Heart left ventricle (tissue), 16 donors: ENCODE results near the gene GAS7. TPM values are rescaled to one million over a fixed set of nuclear protein-coding genes. Genes with fewer than 3 reads are reported as not detected.

Source experiments
- ATAC-seq, 4 donors: fragments of 200-7000 bp; cut with Tn5 transposase; one replicate each; pipeline ENCODE4 v1.9.1; 2020 to 2022; ENCODE audit warnings: moderate library complexity in 4 of 4, mild to moderate bottlenecking in 3 of 4, moderate number of reproducible peaks in 1 of 4
- DNase-seq, 5 donors: peaks; one replicate each; pipeline ENCODE4 v3.0.0-alpha.2; 2020
- H3K27ac ChIP-seq, 12 donors: fragments of 200-600 bp; sonication (generic) in 4 of 12; one replicate each; pipeline versions ENCODE4 v1.5.0 to v1.8.0; 2016 to 2022; ENCODE audit warnings: mild to moderate bottlenecking in 2 of 12
- H3K27me3 ChIP-seq, 9 donors: fragments of 200-600 bp; sonication (generic) in 2 of 9; one replicate each; pipeline versions ENCODE4 v1.5.1 to v1.8.0; 2016 to 2022; ENCODE audit warnings: mild to moderate bottlenecking in 3 of 9
- H3K36me3 ChIP-seq, 9 donors: fragments of 200-600 bp; sonication (generic) in 2 of 9; one replicate each; pipeline versions ENCODE4 v1.5.0 to v1.8.0; 2018 to 2022; ENCODE audit warnings: mild to moderate bottlenecking in 2 of 9
- H3K4me1 ChIP-seq, 12 donors: fragments of 200-600 bp; sonication (generic) in 4 of 12; one replicate each; pipeline versions ENCODE4 v1.5.0 to v1.8.0; 2016 to 2022; ENCODE audit warnings: mild to moderate bottlenecking in 3 of 12
- H3K4me3 ChIP-seq, 12 donors: fragments of 200-600 bp; sonication (generic) in 4 of 12; one replicate each; pipeline versions ENCODE4 v1.5.0 to v1.8.0; 2017 to 2022; ENCODE audit warnings: mild to moderate bottlenecking in 9 of 12, moderate library complexity in 4 of 12
- H3K9me3 ChIP-seq, 12 donors: fragments of 200-600 bp; sonication (generic) in 4 of 12; one replicate each; pipeline versions ENCODE4 v1.5.0 to v1.8.0; 2016 to 2022; ENCODE audit warnings: mild to moderate bottlenecking in 1 of 12
- CTCF ChIP-seq, 12 donors: fragments of 200-600 bp; sonication (generic) in 4 of 12; IDR thresholded peaks; one replicate each; pipeline versions ENCODE4 v1.5.0 to v1.8.0; 2018 to 2022; ENCODE audit warnings: antibody characterized with exemption in 12 of 12, mild to moderate bottlenecking in 5 of 12
- POLR2A ChIP-seq, 2 donors: fragments of 450-650 bp; IDR thresholded peaks; one replicate each; pipeline ENCODE4 v1.6.1; 2017; ENCODE audit warnings: antibody characterized with exemption in 2 of 2, mild to moderate bottlenecking in 2 of 2, moderate library complexity in 2 of 2
- WGBS, 4 donors: extraction: QIAGEN DNeasy Blood & Tissue Kit in 2 of 4; methylation state at CpG; one replicate each; pipeline versions ENCODE4 v1.1.5 to v1.1.7; 2013 to 2018; 5-methylcytosine and 5-hydroxymethylcytosine counted together
- intact Hi-C, 10 donors: fragments of 100-400 bp; cut with DNase I; formaldehyde crosslinking; loops; one replicate each; pipeline versions ENCODE4 v1.11.1 to v1.14.2; 2022
- polyA plus RNA-seq, 2 donors: library from polyadenylated mRNA; stranded (reverse); fragments of 200-250 nt; gene quantifications; one replicate each; pipeline ENCODE4 v1.2.3, GENCODE V29; 2013
- total RNA-seq, 9 donors: library from RNA; depleted of rRNA in 2 of 9; stranded (reverse); fragments of >200 nt in 2 of 9; fragmentation: NEBNext Ultra II Directional in 3 of 9; extraction: Animal tissue kit (Norgen Biotek cat#: 25700) in 3 of 9; gene quantifications; one replicate each; pipeline versions ENCODE4 v1.1.0 to v1.2.4, GENCODE V29; 2016 to 2023
- donor health status: ischemic (EF 13 %, LVEDD 7.1; RV severe dilation, severe dysfunction).
- donor health status: healthy with polysubstance abuse.
- donor health status: DM: no; HTN: yes; CAD: no.
- donor health status: DM: no; HTN: no; CAD: no.
- donor health status: ischemic (EF 25% LVEDD 6.9; RV normal size, moderate dysfunction).
- donor health status: ischemic (EF 25% LVEDD 5.7; RV mildly dilated, moderate dysfunction).
- donor health status: healthy.
- donor health status: DM: yes; HTN: yes; CAD: no.
- donor health status: ischemic (EF 35%, LVEDD 5.7; RV mildly dilated, moderate dysfunction).
- donor health status: nonischemic (EF 11% LVEDD 7.7; RV severe dilation, severe dysfunction).
- donor health status: DM: yes; HTN: yes; CAD: no.
- donor health status: PGD.
- donor health status: ischemic (EF 29% LVEDD 5.4; RV normal size, mild dysfunction).
- donor health status: nonischemic (EF 23%, LVEDD 6.1; RV moderate dilation, normal function).

The GAS7 gene
- total and polyA plus RNA-seq, 11 donors = 19.4 to 86.5 (median 65.1) TPM

DNA sequence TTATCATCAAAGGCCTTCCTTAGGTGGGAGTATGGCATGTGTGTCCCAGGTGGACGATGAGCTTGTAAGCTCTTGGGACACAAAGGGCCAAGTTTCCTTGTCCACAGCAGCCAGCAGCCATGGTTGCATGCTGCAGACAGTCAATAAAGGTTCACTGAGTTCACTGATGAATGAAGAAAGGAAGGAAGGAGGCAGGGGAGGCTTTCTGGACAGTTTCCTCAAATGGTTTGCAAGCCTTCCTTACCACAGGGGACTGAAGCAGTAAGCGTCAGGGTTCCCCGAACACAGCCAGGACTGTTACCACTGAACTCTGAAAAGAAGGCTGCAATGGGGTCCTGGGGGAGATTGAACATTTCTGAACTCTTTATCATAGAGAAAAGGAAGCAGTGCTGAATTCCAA is 111.1 kb downstream of the GAS7 start:
- Histone ChIP-seq H3K4me3 (no peak overlapping the region), H3K27ac (peak overlapping the region in 10 of 12 donors; percentile 13 to 68 (median 58)), H3K27me3 (no peaks in the 10 kb centered on the region), H3K9me3 (peaks cover 0 to 20% (median 6%) of the 10 kb centered on the region in 12 donors), H3K36me3 (no peaks in the 10 kb centered on the region), H3K4me1 (peaks cover 0 to 52% (median 33%) of the 10 kb centered on the region in 12 donors)
- TF ChIP-seq CTCF (IDR thresholded peaks at IDR 0.05) (no peak), POLR2A (IDR thresholded peaks at IDR 0.05) (no peak)
- ATAC-seq (peak in 3 of 4 donors; percentile 9 to 34 (median 31)), DNase-seq (no peak)
- intact Hi-C loops = no loop called here
- WGBS, 4 donors = 33 to 54% (median 47%) methylated on average over 3 of the region's 3 CpGs

DNA sequence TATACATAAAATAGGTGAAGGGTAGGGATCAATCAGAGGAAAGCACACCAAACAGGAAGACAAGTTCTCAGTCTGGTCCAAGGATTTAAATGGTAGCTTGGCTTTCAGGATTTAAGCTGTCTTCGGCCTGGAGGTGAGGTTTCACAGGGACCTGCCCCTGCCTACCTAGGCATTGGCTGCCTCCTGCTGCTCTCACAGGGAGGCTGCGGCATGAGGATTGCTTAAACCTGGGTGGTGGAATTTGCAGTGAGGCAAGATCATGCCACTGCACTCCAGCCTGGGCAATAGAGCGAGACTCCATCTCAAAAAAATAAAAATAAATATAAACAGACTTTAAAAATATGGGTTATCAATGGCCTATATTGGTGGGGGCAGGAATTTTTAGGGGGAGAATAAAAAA is 114.5 kb downstream of the GAS7 start:
- no peak for ATAC-seq
- TF ChIP-seq CTCF (IDR thresholded peaks at IDR 0.05) (no peak), POLR2A (IDR thresholded peaks at IDR 0.05) (no peak)
- no peaks in the 10 kb centered on the region for H3K27me3 ChIP-seq
- no peak overlapping the region for H3K27ac ChIP-seq
- no peak overlapping the region for H3K4me3 ChIP-seq
- no peaks in the 10 kb centered on the region for H3K36me3 ChIP-seq
- no peak for DNase-seq
- intact Hi-C loops = no loop called here
- 96 to 98% (median 96%) methylated on average over 3 of the region's 3 CpGs for WGBS, 4 donors
- H3K4me1 ChIP-seq = peaks cover 0 to 44% (median 22%) of the 10 kb centered on the region in 12 donors
- H3K9me3 ChIP-seq = peaks cover 0 to 17% (median 6%) of the 10 kb centered on the region in 12 donors

GRCh38 chr17:10082795-10083194 is 115.6 kb downstream of the GAS7 start:
- Histone ChIP-seq H3K4me3 (no peak overlapping the region), H3K27ac (no peak overlapping the region), H3K4me1 (peaks cover 0 to 33% (median 15%) of the 10 kb centered on the region in 12 donors), H3K27me3 (no peaks in the 10 kb centered on the region), H3K36me3 (no peaks in the 10 kb centered on the region), H3K9me3 (peaks cover 0 to 17% (median 6%) of the 10 kb centered on the region in 12 donors)
- DNase-seq (no peak), ATAC-seq (no peak)
- intact Hi-C loops = no loop called here
- WGBS, 4 donors = 94 to 97% (median 95%) methylated on average over 2 of the region's 2 CpGs
- TF ChIP-seq POLR2A (IDR thresholded peaks at IDR 0.05) (no peak), CTCF (IDR thresholded peaks at IDR 0.05) (no peak)

GRCh38 chr17:10081571-10082169 is 116.7 kb downstream of the GAS7 start:
- Histone ChIP-seq H3K9me3 (peaks cover 0 to 22% (median 7%) of the 10 kb centered on the region in 12 donors), H3K27ac (no peak overlapping the region), H3K4me1 (peaks cover 0 to 22% (median 9%) of the 10 kb centered on the region in 12 donors), H3K36me3 (no peaks in the 10 kb centered on the region), H3K4me3 (no peak overlapping the region), H3K27me3 (no peaks in the 10 kb centered on the region)
- WGBS, 4 donors = 68 to 74% (median 71%) methylated on average over 8 of the region's 8 CpGs
- intact Hi-C loops = no loop called here
- DNase-seq = no peak
- ATAC-seq = no peak
- no peak for TF ChIP-seq CTCF (IDR thresholded peaks at IDR 0.05)
- TF ChIP-seq POLR2A (IDR thresholded peaks at IDR 0.05) = no peak
